ENCODE data around the gene UBE4B.

- TF ChIP-seq EZH2 (IDR thresholded peaks at IDR 0.05; ENCODE audit: insufficient read depth, poor library complexity, severe bottlenecking) = no peak
- TF ChIP-seq EZH2phosphoT487 (IDR thresholded peaks at IDR 0.05; ENCODE audit: insufficient read depth, low read depth) = no peak
These were observed 70.4 kb downstream of the UBE4B start for GRCh38 chr1:10103193-10103592.

All from GM23248 (cell line).